NCI-H1694 (cell line): ENCODE measurements around the gene MAN1A1.

ENCODE experiments used
- DNase-seq: peaks from one replicate; lab custom pipeline; 2025; lab: John Stamatoyannopoulos, UW

MAN1A1 gene

DNA sequence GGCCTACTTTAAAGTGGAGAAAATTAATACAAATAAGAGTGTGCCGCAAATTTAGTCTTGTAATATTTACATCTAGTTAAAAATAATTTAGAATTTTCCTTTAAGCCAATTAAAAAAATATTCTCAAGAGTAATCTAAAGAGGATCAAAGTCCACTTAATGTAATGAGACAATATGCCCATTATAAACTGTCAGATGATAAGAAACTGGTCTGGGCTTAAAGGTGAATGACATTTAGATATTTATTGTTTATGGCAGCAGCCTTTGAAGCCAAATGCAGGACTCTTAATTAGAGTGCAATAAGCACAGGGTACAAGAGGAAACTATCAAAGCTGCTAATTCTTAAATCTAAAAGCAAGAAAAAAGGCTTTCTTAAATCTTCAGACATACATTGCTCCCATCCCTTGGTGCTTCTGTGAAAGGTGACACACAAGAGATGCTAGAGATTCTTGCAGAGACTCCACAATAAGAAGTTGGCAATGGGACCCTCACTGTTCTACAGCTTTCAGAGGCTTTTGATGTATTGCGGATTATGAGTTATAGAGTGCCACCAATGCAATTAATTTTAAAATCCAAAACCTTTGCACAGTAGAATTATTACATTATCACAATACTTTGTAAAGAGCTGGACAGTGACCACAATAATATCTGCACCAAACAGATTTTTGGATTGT lies 116.1 kb downstream of the MAN1A1 start:
- no peak for DNase-seq

DNA sequence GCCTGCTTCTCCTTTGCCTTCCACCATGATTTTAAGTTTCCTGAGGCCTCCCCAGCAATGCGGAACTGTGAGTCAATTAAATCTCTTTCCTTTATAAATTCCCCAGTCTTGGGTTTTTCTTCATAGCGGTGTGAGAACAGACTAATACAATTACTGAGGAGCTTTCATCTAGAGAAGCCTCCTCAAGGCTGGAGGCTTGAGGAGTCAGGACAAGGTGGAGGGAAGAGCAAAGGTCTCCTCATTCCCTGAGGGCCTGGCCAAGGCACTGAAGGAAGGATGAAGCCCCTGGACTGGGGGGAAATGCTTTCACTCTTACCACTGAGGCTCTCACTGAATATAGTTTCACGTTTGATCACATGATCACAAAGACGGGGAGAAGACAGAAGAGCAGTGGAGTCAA lies 118.2 kb downstream of the MAN1A1 start:
- DNase-seq = no peak

DNA sequence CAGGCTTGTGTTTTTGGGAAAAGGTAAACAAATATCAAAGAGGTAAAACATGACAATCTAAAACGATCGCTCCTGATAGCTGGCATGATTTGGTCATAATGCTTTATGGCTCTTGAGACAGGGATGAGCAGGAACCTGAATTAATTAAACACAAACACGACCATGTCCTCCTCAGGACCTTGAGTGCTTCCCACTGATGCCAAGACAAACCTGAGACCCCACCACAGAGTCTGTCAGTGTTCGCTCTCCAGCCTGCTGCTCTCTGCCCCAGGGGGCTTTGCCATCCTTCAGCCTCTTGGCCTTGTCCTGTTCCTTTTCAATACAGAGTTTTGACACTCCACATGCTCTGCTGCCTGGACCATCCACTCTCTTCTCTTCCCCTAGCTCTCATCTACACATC lies 119.4 kb downstream of the MAN1A1 start:
- no peak for DNase-seq

DNA sequence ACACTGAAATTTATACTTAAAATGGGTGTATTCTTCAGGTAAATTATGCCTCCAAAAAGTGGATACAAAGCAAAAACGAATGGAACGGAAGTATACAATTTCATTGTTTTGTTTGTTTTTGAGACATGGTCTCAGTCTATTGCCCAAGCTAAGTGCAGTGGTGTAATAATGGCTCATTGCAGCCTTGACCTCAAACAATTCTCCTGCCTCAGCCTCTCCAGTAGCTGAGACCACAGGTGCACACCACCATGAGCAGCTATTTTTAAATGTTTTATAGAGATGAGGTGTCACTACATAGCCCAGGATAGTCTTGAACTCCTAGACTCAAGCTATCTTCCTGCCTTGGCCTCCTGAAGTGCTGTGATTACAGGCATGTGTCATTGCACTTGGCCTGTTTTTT lies 122.2 kb downstream of the MAN1A1 start:
- no peak for DNase-seq

DNA sequence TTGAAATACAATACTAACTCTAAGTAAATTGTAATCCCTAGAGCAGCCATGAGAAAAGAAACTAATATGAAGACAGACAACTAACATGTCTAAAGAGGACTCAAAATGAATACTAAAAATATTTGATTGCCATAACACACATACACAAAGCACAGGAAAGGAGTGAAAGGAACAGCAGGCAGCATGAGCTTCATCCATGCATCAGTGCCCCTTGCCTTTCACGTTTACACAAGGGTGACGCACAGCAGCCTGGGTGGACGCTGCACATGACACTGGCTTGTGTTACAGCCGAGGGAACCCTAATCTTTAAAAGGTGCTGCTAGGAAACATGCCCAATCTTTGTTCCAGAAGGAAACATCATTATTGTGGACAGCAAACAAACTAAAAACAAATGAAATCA lies 123.5 kb downstream of the MAN1A1 start:
- DNase-seq = peak; percentile 15

DNA sequence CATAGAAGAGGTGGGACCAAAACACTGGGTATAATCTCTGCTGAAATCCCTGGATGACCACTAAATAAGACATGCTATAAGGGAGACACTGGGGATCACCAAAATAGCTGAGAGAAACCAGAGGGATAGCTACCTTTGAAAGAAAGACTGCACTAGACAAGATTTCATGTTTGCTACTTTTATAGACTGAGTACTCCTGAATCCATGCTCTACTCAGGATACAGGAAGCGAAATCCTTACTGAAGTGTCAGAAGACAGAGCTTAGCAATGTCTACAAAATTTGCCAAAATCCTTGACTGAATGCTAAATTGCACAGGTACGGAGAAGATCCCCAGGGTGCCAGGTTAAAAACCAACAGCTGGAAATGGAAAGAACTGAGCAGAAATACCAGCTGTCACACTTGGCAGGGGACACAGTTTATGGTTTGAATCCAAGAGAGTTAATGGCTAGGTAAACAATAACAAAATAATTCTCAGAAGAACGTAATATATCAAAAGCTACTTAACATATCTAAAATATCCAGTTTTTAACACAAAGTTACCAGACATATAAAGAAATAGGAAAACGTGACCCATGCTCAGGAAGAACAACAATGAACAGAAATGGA lies 125.4 kb downstream of the MAN1A1 start:
- peak; percentile 31 for DNase-seq

DNA sequence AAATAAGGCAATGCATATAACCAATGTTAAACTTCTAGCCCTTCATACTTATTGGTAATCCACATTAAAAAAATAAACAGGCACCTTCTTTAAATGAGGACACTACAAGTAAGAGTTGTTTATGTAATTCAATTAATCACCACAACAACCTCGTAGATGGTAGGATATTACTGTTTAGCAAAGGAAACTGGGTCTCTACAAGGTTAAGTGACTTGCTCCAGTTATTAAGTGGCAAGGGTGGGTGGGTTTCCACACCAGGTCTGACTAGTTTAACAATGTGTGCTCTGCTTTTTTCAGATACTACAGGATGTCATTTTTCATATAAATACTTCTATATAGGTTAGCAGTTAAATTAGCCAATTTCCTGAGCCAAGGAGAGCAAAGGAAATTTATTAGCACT lies 129.1 kb downstream of the MAN1A1 start:
- DNase-seq = no peak

DNA sequence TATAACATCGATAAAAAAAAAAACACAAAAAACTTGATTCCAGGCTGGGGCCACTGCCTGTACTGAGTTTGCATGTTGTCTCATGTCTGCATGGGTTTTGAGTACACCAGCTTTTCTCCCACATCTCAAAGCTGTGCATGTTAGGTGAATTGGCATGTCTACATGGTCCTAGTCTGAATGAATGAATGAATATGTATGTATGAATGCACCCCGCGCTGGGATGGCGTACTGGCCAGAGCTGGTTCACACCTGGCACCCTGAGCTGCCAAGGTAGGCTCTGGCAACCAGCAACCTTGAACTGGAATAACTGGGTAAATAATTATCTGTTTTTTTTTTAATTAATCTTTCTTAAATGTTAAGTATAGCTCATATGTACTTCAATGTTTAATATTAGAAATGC lies 131.0 kb downstream of the MAN1A1 start:
- no peak for DNase-seq

DNA sequence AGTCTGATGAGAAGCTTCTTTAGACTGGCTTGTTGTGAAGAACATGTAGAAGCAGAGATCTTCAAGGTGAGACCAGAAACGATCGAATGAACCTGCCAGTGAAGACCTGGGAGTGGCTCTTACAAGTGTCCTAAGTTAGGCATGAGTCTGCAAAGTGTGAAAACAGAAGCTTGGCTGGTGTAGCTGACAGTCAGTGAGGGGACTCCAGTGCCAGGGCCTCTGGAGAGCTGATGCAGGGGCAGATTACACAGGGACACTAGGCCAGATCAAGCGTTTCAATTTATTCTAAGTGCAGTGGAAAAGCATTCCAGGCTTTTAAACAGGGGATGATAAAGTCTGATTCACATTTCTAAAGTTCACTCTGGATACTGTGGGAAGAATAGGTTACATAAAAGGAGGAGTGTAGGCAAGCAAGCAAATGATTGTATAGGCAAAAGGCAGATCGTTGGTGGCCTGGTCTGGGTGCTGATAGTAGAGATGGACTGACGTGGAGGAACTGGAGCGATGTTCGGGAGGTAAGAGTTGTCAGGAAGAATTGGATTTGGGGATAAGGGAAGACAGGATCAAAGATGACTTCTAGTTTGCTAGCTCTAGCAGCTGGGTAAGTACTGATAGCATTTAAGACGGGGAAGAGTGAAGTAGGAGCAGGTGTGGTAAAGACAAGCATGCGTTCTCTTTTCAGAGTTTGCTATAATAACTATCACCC lies 133.5 kb downstream of the MAN1A1 start:
- no peak for DNase-seq

DNA sequence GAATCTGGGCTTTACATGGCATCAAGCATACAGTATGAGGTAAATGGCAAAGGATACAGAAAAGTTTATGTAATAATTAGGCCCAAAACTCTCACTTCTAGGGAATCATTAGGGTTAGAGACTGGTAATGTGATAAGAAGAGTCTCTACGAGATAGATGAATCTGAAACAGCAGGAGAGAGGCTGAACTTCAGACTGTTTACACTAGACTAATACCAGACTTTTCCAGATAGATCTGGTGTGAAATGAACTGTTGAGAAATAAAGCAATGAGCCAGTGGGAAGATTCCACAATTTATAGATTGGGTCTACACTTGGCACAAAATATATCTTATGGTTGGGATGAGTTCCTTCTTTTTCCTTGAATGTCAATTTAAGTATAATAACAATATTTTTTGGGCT lies 134.3 kb downstream of the MAN1A1 start:
- DNase-seq = no peak

DNA sequence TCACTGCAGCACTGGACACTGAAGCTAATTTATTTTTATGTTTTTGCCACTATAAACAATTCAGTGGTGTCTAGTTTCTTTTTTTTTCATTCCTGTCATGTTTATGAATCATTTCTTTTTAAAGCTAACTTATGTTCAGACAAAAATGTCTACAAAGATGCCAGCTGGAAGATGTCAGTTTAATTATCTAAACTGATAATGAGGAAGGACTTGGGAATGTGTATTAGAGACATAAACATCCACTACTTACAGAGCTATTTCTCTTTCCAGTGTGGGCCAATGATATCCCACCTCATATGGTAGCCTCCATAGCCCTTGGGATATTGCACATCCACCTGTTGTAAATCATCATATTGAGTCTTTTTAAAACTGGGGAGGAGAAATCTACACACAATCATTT lies 139.0 kb downstream of the MAN1A1 start:
- DNase-seq = no peak

DNA sequence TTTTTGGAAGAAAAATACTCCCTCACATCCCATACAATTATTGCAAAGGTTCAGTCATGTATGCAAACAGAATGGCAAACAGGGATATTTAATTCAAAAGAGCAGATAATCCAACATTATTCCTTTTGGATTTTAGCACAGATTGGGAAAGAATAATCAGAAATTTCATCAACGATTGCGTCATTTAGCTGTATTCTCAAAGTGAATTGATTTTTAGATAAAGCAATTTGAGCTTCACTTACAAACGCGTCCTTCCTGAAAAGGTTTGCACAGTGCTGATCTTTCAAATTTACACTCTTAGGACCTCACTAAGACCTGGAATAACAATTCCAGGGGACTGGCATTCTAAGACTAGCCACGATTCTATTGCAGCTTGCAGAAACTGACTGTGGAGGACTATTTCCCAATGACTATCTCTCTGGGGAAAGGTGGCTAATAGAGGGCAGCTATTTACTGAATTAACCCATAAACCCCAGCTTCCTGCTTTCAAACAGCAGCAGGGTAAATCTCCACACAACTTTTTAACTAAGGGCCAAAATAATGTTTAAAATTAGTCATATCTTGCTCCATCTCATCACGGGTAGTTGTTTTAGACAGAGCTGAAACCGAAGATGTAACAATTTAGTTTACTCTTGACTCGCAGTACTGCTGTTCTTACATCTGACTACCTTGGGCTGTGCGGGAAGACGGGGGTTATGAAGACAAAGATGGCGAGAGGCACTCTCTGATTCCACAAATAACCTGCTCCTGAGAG lies 139.9 kb downstream of the MAN1A1 start:
- DNase-seq = no peak

DNA sequence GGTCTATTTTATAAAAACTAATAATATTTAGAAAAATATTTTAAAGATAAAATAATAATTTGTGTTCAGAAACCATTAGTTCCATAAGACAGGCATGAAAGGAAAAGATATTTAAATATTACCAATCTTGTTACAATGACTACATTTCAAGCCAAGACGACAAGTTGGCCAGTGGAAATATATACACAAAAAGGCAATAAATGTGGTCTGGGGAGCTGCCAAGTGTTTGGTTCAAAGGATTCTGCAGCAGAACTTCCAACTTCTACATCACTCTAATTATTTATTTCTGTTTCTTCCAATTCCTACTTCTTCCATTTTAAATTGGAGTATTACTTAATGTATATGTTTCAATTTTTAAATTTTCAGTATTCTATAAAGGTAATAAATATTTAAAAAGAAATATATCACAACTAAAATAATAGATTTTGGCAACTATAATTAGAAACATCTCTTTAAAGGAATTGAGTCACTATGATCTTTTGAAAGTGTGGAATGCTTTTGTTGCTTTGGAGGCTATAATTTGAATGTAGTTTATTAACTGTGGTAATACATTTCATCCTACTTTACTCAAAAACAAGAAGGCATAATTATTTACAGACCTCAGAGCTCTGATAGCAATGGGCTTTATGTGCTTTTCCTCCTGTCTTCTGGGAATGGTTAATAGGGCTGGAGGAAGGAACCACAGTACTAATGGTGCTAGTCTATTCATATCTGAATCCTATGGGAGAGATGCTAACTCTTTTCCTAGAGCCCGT lies 141.4 kb downstream of the MAN1A1 start:
- DNase-seq = no peak

DNA sequence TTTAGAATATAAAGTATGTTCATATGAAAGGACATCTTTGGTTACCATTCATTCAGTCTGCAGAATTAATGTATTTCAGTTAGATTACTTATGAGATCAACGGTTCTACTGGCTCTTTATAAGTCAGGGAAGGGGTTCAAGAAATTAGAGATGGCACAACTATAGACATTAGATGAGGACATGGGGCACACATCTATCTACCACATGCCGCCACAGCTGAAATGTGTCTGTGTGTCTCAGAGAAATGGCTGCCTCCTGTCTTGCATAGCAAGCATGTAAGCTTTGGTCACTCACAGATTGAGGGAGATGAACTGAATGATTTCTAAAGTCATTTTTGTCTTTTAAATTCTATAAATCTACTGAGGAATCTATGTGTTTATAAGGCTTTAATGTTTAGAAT lies 142.2 kb downstream of the MAN1A1 start:
- DNase-seq = no peak

DNA sequence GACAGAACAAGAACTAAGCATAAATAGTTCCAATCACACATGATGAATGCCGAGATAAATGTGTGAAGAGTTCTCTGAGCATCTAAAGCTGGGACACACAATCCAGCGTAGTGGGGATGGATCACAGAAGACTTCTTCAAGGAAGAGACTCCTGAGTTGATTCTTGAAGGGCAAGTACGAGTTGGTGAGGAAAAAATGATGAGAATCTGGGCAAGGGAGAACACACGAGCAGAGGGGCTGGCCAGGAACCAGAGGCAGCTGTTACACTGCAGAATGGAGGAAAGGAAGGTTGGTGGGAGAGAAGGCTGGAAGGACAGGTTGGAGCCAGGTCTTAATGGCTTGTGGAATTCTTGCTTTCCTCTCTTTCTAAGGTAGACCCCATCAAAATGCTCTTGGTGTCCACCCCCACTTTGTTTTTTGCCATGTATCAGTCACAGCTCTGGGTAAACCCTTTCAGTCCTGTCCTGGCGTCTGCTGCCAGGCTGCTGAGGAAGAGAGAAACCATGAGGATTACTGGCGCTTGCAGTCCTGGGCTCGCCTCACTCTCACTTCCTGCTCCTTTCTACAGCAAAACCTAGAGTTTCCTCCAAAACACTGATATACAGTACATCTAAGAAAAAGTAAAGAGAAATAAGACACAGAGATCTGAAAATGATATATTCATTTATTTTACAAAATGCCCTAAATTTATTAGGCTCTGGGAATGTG lies 143.5 kb downstream of the MAN1A1 start:
- no peak for DNase-seq

DNA sequence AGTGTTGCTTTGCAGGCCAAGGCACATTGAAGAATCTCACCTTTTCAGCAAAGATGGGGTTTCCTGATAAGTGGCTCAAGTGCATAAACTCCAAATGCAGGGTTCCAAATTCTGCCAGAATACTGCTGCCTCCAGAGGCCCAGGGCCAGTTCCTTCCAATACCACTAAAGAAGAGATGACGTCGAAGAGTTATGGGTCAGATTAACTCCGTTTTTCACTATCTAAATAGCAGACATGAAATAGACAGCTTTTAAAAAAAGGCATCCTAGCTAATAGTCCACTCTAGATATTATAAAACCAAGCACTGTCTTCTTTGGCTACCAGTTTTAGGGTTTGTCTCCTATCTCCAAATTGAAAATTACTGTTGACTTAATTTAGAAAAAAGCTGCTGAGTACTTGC lies 144.8 kb downstream of the MAN1A1 start:
- no peak for DNase-seq

DNA sequence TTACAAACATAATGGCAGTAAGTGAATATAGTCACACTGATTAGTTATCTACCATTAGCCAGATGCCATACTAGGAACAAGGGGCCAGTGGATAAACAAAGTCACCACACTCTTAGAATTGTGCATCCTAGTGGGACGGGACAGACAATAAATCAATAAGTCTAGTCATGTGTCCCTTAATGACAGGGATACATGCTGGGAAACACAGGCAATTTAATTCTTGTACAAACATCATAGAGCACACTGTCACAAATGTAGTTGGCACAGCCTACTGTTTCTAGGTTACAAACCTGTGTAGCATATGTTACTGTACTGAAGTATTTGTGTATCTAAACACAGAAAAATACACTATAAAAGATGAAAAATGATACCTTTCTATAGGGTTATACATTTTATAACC lies 148.1 kb downstream of the MAN1A1 start:
- no peak for DNase-seq

DNA sequence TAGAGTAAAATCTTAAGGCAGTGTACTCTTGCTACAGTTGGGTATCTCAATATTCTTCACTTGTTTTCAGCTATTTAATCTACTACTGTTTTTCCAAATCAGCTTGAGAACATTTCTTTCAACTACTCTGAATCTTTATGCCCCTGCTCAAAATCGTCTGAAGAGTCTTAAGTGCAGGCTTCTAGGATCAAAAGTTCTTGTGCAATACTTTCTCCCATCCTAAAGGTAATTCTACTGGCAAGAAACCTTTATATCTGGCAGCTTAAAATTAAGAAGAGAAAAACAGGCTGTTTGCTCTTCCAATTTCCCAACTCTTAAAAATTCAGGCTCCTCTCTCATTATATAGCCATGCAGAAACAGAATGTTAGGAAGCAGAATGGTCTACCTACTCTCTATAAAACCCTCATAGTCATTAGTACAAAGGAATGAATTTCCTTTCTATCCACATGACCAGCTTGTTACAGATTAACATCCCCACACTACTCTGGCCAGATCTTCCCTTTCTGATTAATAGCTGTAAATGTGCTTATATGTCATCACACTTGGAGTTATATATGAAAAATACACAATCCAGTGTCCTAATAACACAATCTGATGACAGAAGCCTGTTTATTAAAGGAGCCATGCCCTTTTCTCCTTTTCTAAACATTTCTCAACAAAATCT lies 148.9 kb downstream of the MAN1A1 start:
- no peak for DNase-seq

DNA sequence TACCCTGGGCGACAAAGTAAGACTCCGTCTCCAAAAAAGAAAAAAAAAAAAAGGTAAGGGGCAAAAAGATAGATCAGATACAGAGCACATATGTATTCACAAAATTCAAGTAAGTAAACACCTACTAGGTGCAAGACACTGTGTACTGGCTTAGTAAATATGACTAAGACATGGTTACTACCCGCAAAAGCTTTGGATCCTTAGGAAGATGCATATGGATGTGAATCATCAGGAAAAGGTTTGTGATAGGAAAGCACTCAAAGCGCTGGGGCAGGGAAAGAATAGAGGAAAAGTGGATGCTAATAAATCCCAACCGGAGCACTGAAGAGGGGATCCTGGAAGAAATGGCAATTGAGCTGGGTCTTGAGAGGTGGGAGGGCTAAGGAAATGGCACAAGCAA lies 152.3 kb downstream of the MAN1A1 start:
- no peak for DNase-seq

DNA sequence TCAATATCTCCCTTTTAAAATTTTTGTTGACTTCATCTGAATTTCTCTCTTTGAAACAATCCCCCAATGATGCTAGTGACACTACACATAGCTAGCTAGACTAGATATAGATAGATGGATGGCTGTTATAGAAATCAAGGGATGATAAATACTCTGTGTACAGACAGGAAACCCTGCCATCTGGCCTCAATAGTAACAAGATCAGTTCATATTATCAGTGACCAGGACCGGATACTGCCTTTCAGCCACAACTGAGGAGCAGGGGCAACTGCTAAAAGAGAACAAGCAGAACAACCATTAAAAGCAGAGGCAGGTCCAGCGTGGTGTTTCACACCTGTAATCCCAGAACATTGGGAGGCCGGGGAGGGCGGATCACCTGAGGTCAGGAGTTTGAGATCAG lies 152.8 kb downstream of the MAN1A1 start:
- no peak for DNase-seq

DNA sequence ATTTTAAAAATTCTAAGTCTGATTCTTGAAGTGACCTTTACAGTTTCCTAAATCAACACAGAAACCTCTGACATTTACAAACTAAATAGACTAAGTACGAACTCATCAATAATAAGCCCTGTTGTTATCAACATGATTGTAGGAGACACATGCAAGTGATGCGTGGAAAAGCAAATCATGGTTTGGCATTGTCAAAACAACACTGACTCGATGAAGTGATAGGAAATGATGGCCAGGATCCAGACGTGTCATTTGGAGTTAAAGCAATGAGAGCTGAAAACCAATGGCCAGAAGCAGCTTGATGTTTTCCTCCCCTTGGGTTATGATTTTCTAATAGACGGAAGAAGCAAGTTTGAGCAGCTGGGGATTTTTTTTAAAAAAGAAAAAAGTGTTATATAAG lies 153.7 kb downstream of the MAN1A1 start:
- DNase-seq = no peak
